ENCODE measurements around the gene SLC16A8.
"Not testable (repeated sequence)": the region's sequence is repeated elsewhere in the genome, so short reads cannot be mapped to it uniquely, and the experiment has no call there.

Gene SLC16A8

GRCh38 chr22:38083931-38084631 is at the start of gene SLC16A8:
Gene SLC16A8, minus strand, starts transcription at chr22:38084184. Its CDS starts 1,311 bp downstream, at chr22:38082873.
- no peak for DNase-seq

GRCh38 chr22:38133331-38133730 is 49.3 kb upstream of the SLC16A8 start:
- DNase-seq: no peak

- DNase-seq: no peak
These were observed 48.8 kb upstream of the SLC16A8 start for GRCh38 chr22:38132794-38133193.

GRCh38 chr22:38132136-38132535 is 48.2 kb upstream of the SLC16A8 start:
- no peak for DNase-seq

GRCh38 chr22:38131399-38131798 is 47.4 kb upstream of the SLC16A8 start:
- no peak for DNase-seq

GRCh38 chr22:38129856-38130255 is 45.9 kb upstream of the SLC16A8 start:
- DNase-seq: no peak

GRCh38 chr22:38129021-38129420 is 45.0 kb upstream of the SLC16A8 start:
- DNase-seq: no peak

- no peak for DNase-seq
These were observed 43.9 kb upstream of the SLC16A8 start for GRCh38 chr22:38127869-38128268.

GRCh38 chr22:38126928-38127668 is 43.1 kb upstream of the SLC16A8 start:
- no peak for DNase-seq

GRCh38 chr22:38125751-38126201 is 41.8 kb upstream of the SLC16A8 start:
- DNase-seq: no peak

- DNase-seq: no peak
These were observed 41.1 kb upstream of the SLC16A8 start for GRCh38 chr22:38125038-38125610.

- no peak for DNase-seq
These were observed 40.4 kb upstream of the SLC16A8 start for GRCh38 chr22:38124236-38124974.

GRCh38 chr22:38122616-38123015 is 38.6 kb upstream of the SLC16A8 start:
- DNase-seq: no peak

- no peak for DNase-seq
These were observed 36.6 kb upstream of the SLC16A8 start for GRCh38 chr22:38120359-38121110.

- not testable (repeated sequence) for DNase-seq
These were observed 34.8 kb upstream of the SLC16A8 start for GRCh38 chr22:38118747-38119146.

GRCh38 chr22:38118182-38118581 is 34.2 kb upstream of the SLC16A8 start:
- DNase-seq: no peak

GRCh38 chr22:38117556-38117955 is 33.6 kb upstream of the SLC16A8 start:
- not testable (repeated sequence) for DNase-seq

- no peak for DNase-seq
These were observed 31.6 kb upstream of the SLC16A8 start for GRCh38 chr22:38115423-38116205.

GRCh38 chr22:38114484-38115398 is 30.8 kb upstream of the SLC16A8 start:
- DNase-seq: peak; percentile 30

GRCh38 chr22:38112381-38112780 is 28.4 kb upstream of the SLC16A8 start:
- DNase-seq: no peak

Data from kidney glomerular epithelial cell (primary cell).